ENCODE results near the gene EIF5AL1.

DNA sequence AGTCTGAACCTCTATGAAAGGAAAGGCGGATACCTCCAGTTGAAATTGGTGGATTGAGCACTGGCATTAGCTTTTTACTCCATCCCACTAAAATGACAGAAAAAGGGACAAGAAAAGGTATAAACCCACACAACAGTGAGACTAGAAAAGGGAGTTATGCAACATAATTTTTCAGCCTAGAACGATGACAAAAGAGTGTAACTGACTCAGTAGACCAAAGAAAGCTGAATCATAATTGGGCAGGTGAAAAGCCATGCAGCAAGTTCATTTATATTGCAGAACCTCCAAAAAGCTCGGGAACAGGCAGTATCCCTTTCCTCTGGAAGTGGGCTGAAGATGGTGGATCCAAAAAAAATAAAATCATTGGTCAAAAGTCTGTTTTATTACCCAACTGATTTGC is 36.5 kb upstream of the EIF5AL1 start:
- no peak for TF ChIP-seq EZH2 (IDR thresholded peaks at IDR 0.05; ENCODE audit: low read depth, low read length, severe bottlenecking)
- no peak for TF ChIP-seq RFX5 (IDR thresholded peaks at IDR 0.05; ENCODE audit: borderline replicate concordance, low read depth, low read length)
